Measurements from ENCODE around the gene PRAMEF13.
A peak's percentile ranks its signal among the peaks of the same experiment; 100 is the strongest.

DNA sequence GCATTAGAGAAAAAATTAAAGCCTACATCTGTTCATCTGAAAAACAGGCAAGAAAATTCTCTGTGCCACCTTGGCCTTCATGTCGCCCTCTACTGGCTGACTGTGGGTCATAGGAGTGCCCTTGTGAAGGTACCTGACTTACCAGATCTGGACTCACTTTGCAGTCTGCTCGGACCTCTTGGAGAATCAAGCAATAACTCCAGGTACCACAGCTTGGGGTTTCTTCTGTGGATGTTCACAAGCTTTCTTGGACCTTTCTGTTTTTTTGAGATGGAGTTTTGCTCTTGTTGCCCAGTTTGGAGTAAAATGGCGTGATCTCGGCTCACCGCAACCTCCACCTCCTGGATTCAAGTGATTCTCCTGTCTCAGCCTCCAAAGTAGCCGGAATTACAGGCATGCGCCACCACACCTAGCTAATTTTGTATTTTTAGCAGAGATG, 27.2 kb upstream of the PRAMEF13 start:
- TF ChIP-seq GABPA (IDR thresholded peaks at IDR 0.05; ENCODE audit: borderline replicate concordance, insufficient read depth, low read length) (no peak), EZH2 (IDR thresholded peaks at IDR 0.05; ENCODE audit: low read depth, low read length, severe bottlenecking) (no peak), MAFK (IDR thresholded peaks at IDR 0.05; ENCODE audit: low read depth, low read length) (no peak), CEBPB (IDR thresholded peaks at IDR 0.05; ENCODE audit: low read depth, low read length) (no peak), SUZ12 (IDR thresholded peaks at IDR 0.05; ENCODE audit: low read length) (no peak), CREB1 (IDR thresholded peaks at IDR 0.05) (no peak), POLR2AphosphoS5 (IDR thresholded peaks at IDR 0.05; ENCODE audit: low read depth, low read length) (no peak), NRF1 (IDR thresholded peaks at IDR 0.05; ENCODE audit: low read depth, low read length) (no peak), KDM5A (IDR thresholded peaks at IDR 0.05; ENCODE audit: low read length) (no peak)
- TF ChIP-seq, protein P1, sequence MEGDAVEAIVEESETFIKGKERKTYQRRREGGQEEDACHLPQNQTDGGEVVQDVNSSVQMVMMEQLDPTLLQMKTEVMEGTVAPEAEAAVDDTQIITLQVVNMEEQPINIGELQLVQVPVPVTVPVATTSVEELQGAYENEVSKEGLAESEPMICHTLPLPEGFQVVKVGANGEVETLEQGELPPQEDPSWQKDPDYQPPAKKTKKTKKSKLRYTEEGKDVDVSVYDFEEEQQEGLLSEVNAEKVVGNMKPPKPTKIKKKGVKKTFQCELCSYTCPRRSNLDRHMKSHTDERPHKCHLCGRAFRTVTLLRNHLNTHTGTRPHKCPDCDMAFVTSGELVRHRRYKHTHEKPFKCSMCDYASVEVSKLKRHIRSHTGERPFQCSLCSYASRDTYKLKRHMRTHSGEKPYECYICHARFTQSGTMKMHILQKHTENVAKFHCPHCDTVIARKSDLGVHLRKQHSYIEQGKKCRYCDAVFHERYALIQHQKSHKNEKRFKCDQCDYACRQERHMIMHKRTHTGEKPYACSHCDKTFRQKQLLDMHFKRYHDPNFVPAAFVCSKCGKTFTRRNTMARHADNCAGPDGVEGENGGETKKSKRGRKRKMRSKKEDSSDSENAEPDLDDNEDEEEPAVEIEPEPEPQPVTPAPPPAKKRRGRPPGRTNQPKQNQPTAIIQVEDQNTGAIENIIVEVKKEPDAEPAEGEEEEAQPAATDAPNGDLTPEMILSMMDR (IDR thresholded peaks at IDR 0.05; ENCODE audit: control extremely low read depth in 1 of 3, insufficient read depth in 1 of 3, low read depth in 1 of 3, low read length in 3 of 3), result peak in 2 of 3 experiments; percentile 40; a peak in 2 of 4 replicates
- TF ChIP-seq, protein P2, sequence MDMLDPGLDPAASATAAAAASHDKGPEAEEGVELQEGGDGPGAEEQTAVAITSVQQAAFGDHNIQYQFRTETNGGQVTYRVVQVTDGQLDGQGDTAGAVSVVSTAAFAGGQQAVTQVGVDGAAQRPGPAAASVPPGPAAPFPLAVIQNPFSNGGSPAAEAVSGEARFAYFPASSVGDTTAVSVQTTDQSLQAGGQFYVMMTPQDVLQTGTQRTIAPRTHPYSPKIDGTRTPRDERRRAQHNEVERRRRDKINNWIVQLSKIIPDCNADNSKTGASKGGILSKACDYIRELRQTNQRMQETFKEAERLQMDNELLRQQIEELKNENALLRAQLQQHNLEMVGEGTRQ (IDR thresholded peaks at IDR 0.05; ENCODE audit: low read length), result no peak
- TF ChIP-seq, protein P3, sequence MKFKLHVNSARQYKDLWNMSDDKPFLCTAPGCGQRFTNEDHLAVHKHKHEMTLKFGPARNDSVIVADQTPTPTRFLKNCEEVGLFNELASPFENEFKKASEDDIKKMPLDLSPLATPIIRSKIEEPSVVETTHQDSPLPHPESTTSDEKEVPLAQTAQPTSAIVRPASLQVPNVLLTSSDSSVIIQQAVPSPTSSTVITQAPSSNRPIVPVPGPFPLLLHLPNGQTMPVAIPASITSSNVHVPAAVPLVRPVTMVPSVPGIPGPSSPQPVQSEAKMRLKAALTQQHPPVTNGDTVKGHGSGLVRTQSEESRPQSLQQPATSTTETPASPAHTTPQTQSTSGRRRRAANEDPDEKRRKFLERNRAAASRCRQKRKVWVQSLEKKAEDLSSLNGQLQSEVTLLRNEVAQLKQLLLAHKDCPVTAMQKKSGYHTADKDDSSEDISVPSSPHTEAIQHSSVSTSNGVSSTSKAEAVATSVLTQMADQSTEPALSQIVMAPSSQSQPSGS (IDR thresholded peaks at IDR 0.05; ENCODE audit: low read length), result no peak

Measured in H1 (cell line).